Measurements from ENCODE around the gene MGAT2.
"Not testable (repeated sequence)": the region's sequence is repeated elsewhere in the genome, so short reads cannot be mapped to it uniquely, and the experiment has no call there.

The MGAT2 gene

DNA sequence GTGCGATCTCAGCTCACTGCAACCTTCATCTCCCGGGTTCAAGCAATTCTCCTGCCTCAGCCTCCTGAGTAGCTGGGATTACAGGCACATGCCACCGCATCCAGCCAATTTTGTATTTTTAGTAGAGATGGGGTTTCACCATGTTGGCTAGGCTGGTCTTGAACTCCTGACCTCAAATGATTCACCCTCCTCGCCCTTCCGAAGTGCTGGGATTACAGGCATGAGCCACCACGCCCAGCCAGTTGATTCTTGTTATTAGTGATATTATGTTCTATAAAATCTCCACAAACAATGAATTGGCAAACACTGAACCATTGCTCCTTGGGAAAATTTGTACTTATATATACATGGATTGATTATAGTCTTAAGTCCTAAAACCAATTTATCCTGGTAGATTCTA, 36.9 kb downstream of the MGAT2 start:
- not testable (repeated sequence) for DNase-seq (ENCODE audit: low read depth)

DNA sequence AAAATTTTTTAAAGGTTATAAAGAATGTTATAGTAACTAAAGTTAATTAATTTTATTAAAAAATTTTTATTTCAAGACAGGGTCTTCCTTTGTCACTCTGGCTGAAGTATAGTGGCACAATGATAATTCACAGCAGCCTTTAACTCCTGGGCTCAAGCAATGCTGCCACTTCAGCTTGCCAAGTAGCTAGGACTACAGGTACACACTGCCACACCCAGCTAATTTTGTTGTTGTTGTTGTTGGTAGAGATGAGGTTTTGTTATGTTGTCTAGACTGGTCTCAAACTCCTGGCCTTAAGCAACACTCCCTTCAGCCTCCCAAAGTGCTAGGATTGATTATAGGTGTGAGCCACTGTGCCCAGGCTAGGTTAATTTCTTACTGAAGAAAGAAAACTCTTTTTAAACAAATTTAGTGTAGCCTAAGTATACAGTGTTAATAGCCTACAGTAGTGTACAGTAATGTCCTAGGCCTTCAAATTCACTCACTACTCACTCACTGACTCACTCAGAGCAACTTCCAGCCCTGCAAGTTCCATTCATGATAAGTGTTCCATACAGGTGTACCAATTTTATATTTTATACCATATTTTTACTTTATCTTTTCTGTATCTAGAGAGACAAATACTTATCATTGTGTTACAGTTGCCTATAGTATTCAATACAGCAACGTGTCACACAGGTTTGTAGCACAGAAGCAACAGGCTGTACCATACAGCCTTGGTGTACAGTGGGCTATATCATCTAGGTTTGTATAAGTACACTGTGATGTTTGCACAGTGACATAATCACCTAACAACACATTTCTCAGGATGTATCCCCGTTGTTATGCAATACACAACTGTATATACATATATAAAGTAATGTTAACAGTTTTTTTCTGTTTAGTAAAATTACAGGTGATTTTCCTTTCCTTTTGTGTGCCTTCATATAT, 39.2 kb downstream of the MGAT2 start:
- DNase-seq (ENCODE audit: low read depth) = no peak

DNA sequence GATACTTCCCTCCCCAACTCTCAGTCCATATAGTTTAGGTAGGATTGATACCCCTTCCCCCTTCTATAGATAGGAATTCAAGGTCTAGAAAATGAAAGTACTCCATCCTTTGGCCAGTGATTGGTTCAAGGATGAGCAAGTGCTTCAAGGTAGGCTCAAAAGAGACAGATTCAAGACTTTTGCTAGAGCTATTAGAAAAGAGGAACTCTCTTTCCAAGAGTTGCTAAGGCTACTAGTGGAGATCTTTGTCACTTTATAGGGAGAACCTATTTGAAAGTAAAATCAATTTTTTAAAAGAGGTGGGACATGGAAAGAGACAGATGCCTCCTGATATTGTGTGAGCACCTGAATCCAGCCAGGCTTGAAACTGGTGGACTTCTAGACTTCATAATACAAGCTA, 49.9 kb downstream of the MGAT2 start:
- no peak for DNase-seq (ENCODE audit: low read depth)
